Measurements from ENCODE around the gene CISTR. TPM values are rescaled to one million over a fixed set of nuclear protein-coding genes. Genes with fewer than 3 reads are reported as not detected.

The CISTR gene
- total RNA-seq, 6 donors from 2014 or later: not detected

- H3K4me3 ChIP-seq: no peak overlapping the region
- WGBS, 2 donors: 83 to 88% methylated on average over 4 of the region's 4 CpGs
- H3K27me3 ChIP-seq: peaks cover 0 to 22% (median 6%) of the 10 kb centered on the region in 4 donors
- H3K9me3 ChIP-seq: no peaks in the 10 kb centered on the region
- ATAC-seq (ENCODE audit: low FRiP score in 2 of 2): no peak
- peaks cover 20 to 48% (median 27%) of the 10 kb centered on the region in 4 donors for H3K4me1 ChIP-seq
- H3K36me3 ChIP-seq: no peaks in the 10 kb centered on the region
- no peak overlapping the region for H3K27ac ChIP-seq
- TF ChIP-seq EP300 (IDR thresholded peaks at IDR 0.05) (no peak), POLR2A (IDR thresholded peaks at IDR 0.05) (no peak), CTCF (IDR thresholded peaks at IDR 0.05) (no peak), POLR2AphosphoS5 (IDR thresholded peaks at IDR 0.05) (no peak)
- DNase-seq: no peak
These were observed 3.7 kb upstream of the CISTR start for GRCh38 chr12:53755451-53755891.

- H3K27me3 ChIP-seq: peaks cover 0 to 22% (median 6%) of the 10 kb centered on the region in 4 donors
- TF ChIP-seq CTCF (IDR thresholded peaks at IDR 0.05) (no peak), POLR2A (IDR thresholded peaks at IDR 0.05) (no peak), POLR2AphosphoS5 (IDR thresholded peaks at IDR 0.05) (no peak), EP300 (IDR thresholded peaks at IDR 0.05) (no peak)
- no peak for ATAC-seq (ENCODE audit: low FRiP score in 2 of 2)
These were observed 3.0 kb upstream of the CISTR start for GRCh38 chr12:53754633-53755264.

GRCh38 chr12:53754188-53754585 lies 2.4 kb upstream of the CISTR start:
- H3K36me3 ChIP-seq: no peaks in the 10 kb centered on the region
- DNase-seq (no peak), ATAC-seq (ENCODE audit: low FRiP score in 2 of 2) (no peak)
- no peaks in the 10 kb centered on the region for H3K9me3 ChIP-seq
- H3K4me3 ChIP-seq: no peak overlapping the region
- H3K4me1 ChIP-seq: peaks cover 20 to 53% (median 27%) of the 10 kb centered on the region in 4 donors
- 39 to 46% methylated on average over 7 of the region's 7 CpGs for WGBS, 2 donors
- H3K27ac ChIP-seq: no peak overlapping the region
- TF ChIP-seq CTCF (IDR thresholded peaks at IDR 0.05) (no peak), EP300 (IDR thresholded peaks at IDR 0.05) (no peak), POLR2A (IDR thresholded peaks at IDR 0.05) (no peak)
- H3K27me3 ChIP-seq: peaks cover 0 to 19% (median 6%) of the 10 kb centered on the region in 4 donors

More at GRCh38 chr12:53754633-53755264, 3.0 kb upstream of the CISTR start:
- DNase-seq: peak in 1 of 2 donors; percentile 34
- Histone ChIP-seq H3K4me1 (peaks cover 20 to 53% (median 27%) of the 10 kb centered on the region in 4 donors), H3K36me3 (no peaks in the 10 kb centered on the region), H3K9me3 (no peaks in the 10 kb centered on the region), H3K27ac (no peak overlapping the region), H3K4me3 (no peak overlapping the region)
- WGBS, 2 donors: 10 to 19% methylated on average over 4 of the region's 4 CpGs

- Histone ChIP-seq H3K4me1 (peaks cover 20 to 53% (median 27%) of the 10 kb centered on the region in 4 donors), H3K27ac (no peak overlapping the region), H3K27me3 (peaks cover 0 to 21% (median 11%) of the 10 kb centered on the region in 4 donors), H3K4me3 (no peak overlapping the region), H3K36me3 (no peaks in the 10 kb centered on the region), H3K9me3 (no peaks in the 10 kb centered on the region)
- ATAC-seq (ENCODE audit: low FRiP score in 2 of 2): no peak
- WGBS, 2 donors: 92 to 94% methylated on average over 3 of the region's 3 CpGs
- DNase-seq: no peak
- TF ChIP-seq POLR2A (IDR thresholded peaks at IDR 0.05) (no peak), CTCF (IDR thresholded peaks at IDR 0.05) (no peak), EP300 (IDR thresholded peaks at IDR 0.05) (no peak), POLR2AphosphoS5 (IDR thresholded peaks at IDR 0.05) (no peak)
These were observed 842 bp upstream of the CISTR start for GRCh38 chr12:53752621-53753020.

- 41 to 70% methylated on average over 10 to 13 of the region's 13 CpGs for WGBS, 2 donors
- H3K9me3 ChIP-seq: no peaks in the 10 kb centered on the region
- H3K27me3 ChIP-seq: peaks cover 0 to 21% (median 11%) of the 10 kb centered on the region in 4 donors
- peak overlapping the region in 3 of 4 donors; percentile 47 to 57 (median 57) for H3K4me3 ChIP-seq
- TF ChIP-seq POLR2AphosphoS5 (IDR thresholded peaks at IDR 0.05) (no peak), EP300 (IDR thresholded peaks at IDR 0.05) (no peak), CTCF (IDR thresholded peaks at IDR 0.05) (no peak), POLR2A (IDR thresholded peaks at IDR 0.05) (no peak)
- H3K36me3 ChIP-seq: no peaks in the 10 kb centered on the region
- DNase-seq (no peak), ATAC-seq (ENCODE audit: low FRiP score in 2 of 2) (no peak)
- peaks cover 20 to 51% (median 26%) of the 10 kb centered on the region in 4 donors for H3K4me1 ChIP-seq
- no peak overlapping the region for H3K27ac ChIP-seq
These were observed 418 bp upstream of the CISTR start for GRCh38 chr12:53752192-53752601.
